Mesenchymal stem cell (in vitro differentiated cells and primary cell): ENCODE data around the gene MPIG6B.
A peak's percentile ranks its signal among the peaks of the same experiment; 100 is the strongest.

Experiments used
- DNase-seq: peaks from one replicate; pipeline ENCODE4 v3.0.0-alpha.2; 2013
- H2AFZ ChIP-seq: one replicate; pipeline ENCODE4 v1.6.1; 2013; ENCODE audit warnings: low read depth, mild to moderate bottlenecking, control low read depth, inconsistent platforms, low read length, moderate library complexity
- H2AK5ac ChIP-seq: 2 replicates; pipeline ENCODE4 v1.6.1; 2013; ENCODE audit warnings: low read length, moderate library complexity, mild to moderate bottlenecking, inconsistent platforms; ENCODE audit not compliant: severe bottlenecking
- H2BK120ac ChIP-seq: one replicate; pipeline ENCODE4 v1.6.1; 2013; ENCODE audit warnings: low read depth, mild to moderate bottlenecking, inconsistent platforms, low read length, moderate library complexity
- H2BK12ac ChIP-seq, 2 experiments: one replicate each; pipeline ENCODE4 v1.6.1; 2013; ENCODE audit warnings: inconsistent platforms in 2 of 2, low read length in 2 of 2, mild to moderate bottlenecking in 2 of 2, moderate library complexity in 2 of 2, control low read depth in 1 of 2
- H2BK15ac ChIP-seq: one replicate; pipeline ENCODE4 v1.6.1; 2013; ENCODE audit warnings: mild to moderate bottlenecking, low read depth, inconsistent platforms; ENCODE audit not compliant: poor library complexity, severe bottlenecking
- H2BK5ac ChIP-seq: 2 replicates; pipeline ENCODE4 v1.6.1; 2013; ENCODE audit warnings: low read depth, mild to moderate bottlenecking, low read length, control low read depth, inconsistent platforms; ENCODE audit not compliant: poor library complexity, severe bottlenecking
- H3K14ac ChIP-seq, 2 experiments: one replicate each; pipeline ENCODE4 v1.6.1; 2013; ENCODE audit warnings: inconsistent platforms in 2 of 2, low read length in 2 of 2, control low read depth in 1 of 2, mild to moderate bottlenecking in 1 of 2, moderate library complexity in 1 of 2
- H3K18ac ChIP-seq, 2 experiments: one replicate each; pipeline ENCODE4 v1.6.1; 2013; ENCODE audit warnings: inconsistent platforms in 2 of 2, low read length in 2 of 2, control low read depth in 1 of 2, low read depth in 1 of 2, mild to moderate bottlenecking in 1 of 2
- H3K23ac ChIP-seq, 2 experiments: one replicate each; pipeline ENCODE4 v1.6.1; 2013; ENCODE audit warnings: inconsistent platforms in 2 of 2, low read length in 2 of 2, mild to moderate bottlenecking in 2 of 2, moderate library complexity in 2 of 2, control low read depth in 1 of 2
- H3K27ac ChIP-seq: 2 replicates; pipeline ENCODE4 v1.5.1; 2013; ENCODE audit warnings: mild to moderate bottlenecking, moderate library complexity, low read length, control low read depth, inconsistent platforms; ENCODE audit not compliant: poor library complexity, severe bottlenecking
- H3K27me3 ChIP-seq, 2 experiments: 2 replicates each; pipeline versions ENCODE4 v1.6.1 to v1.7.0; 2013; ENCODE audit warnings: low read length in 2 of 2, mild to moderate bottlenecking in 2 of 2, moderate library complexity in 2 of 2, control low read depth in 1 of 2, inconsistent platforms in 1 of 2; ENCODE audit not compliant: control insufficient read depth in 1 of 2, insufficient read depth in 1 of 2
- H3K36me3 ChIP-seq, 2 experiments: 2 replicates each; pipeline versions ENCODE4 v1.6.1 to v1.7.0; 2013; ENCODE audit warnings: low read length in 2 of 2, control low read depth in 1 of 2, inconsistent platforms in 1 of 2, low read depth in 1 of 2, mild to moderate bottlenecking in 1 of 2; ENCODE audit not compliant: insufficient read depth in 2 of 2, control insufficient read depth in 1 of 2
- H3K4ac ChIP-seq, 2 experiments: one replicate each; pipeline ENCODE4 v1.6.1; 2013; ENCODE audit warnings: inconsistent platforms in 2 of 2, low read length in 2 of 2, mild to moderate bottlenecking in 2 of 2, moderate library complexity in 2 of 2, control low read depth in 1 of 2, low read depth in 1 of 2
- H3K4me1 ChIP-seq: 2 replicates; pipeline ENCODE4 v1.6.1; 2013; ENCODE audit warnings: low read depth, low read length, control low read depth; ENCODE audit not compliant: control insufficient read depth, insufficient read depth
- H3K4me2 ChIP-seq: 2 replicates; pipeline ENCODE4 v1.6.1; 2013; ENCODE audit warnings: low read length, mild to moderate bottlenecking, inconsistent platforms; ENCODE audit not compliant: poor library complexity, severe bottlenecking
- H3K4me3 ChIP-seq, 2 experiments: 2 replicates each; pipeline versions ENCODE4 v1.5.1 to v1.7.0; 2013; ENCODE audit warnings: low read length in 2 of 2, mild to moderate bottlenecking in 2 of 2, control low read depth in 1 of 2, low read depth in 1 of 2; ENCODE audit not compliant: insufficient read depth in 1 of 2
- H3K79me1 ChIP-seq: replicated peaks from 2 replicates; pipeline ENCODE4 v1.6.1; 2013; ENCODE audit warnings: mild to moderate bottlenecking, control low read depth, low read length, inconsistent platforms; ENCODE audit not compliant: poor library complexity, severe bottlenecking
- H3K9ac ChIP-seq: 2 replicates; pipeline ENCODE4 v1.7.0; 2013; ENCODE audit warnings: mild to moderate bottlenecking, low read length, moderate library complexity
- H3K9me3 ChIP-seq: 2 replicates; pipeline ENCODE4 v1.7.0; 2013; ENCODE audit warnings: mild to moderate bottlenecking, low read length; ENCODE audit not compliant: control insufficient read depth
- H4K8ac ChIP-seq: one replicate; pipeline ENCODE4 v1.6.1; 2013; ENCODE audit warnings: inconsistent platforms, mild to moderate bottlenecking, low read length, moderate library complexity
- H4K91ac ChIP-seq: one replicate; pipeline ENCODE4 v1.6.1; 2013; ENCODE audit warnings: mild to moderate bottlenecking, low read length, inconsistent platforms
- WGBS: methylation state at CpG from one replicate; pipeline ENCODE4 v1.1.7; 2013; ENCODE audit warnings: mixed read lengths; 5-methylcytosine and 5-hydroxymethylcytosine counted together

MPIG6B gene

GRCh38 chr6:31701666-31702404 lies 21.3 kb upstream of the MPIG6B start:
- peak overlapping the region in 1 of 2 experiments; percentile 19 for H3K14ac ChIP-seq
- H3K9me3 ChIP-seq, result no peaks in the 10 kb centered on the region
- no peak overlapping the region for H3K27ac ChIP-seq
- H3K36me3 ChIP-seq, result peaks cover 13 to 20% of the 10 kb centered on the region in 2 experiments
- H3K4ac ChIP-seq, result peak overlapping the region in 1 of 2 experiments; percentile 15
- peaks cover 15% of the 10 kb centered on the region for H3K4me1 ChIP-seq
- H2BK5ac ChIP-seq, result no peak overlapping the region
- H3K23ac ChIP-seq, result no peak overlapping the region
- no peaks in the 10 kb centered on the region for H3K27me3 ChIP-seq
- peak overlapping the region; percentile 70 for H3K4me2 ChIP-seq
- 49% methylated on average over 7 of the region's 7 CpGs for WGBS
- peak overlapping the region; percentile 98 for H3K9ac ChIP-seq
- no peak overlapping the region for H2BK120ac ChIP-seq
- peak overlapping the region; percentile 21 to 97 for H3K4me3 ChIP-seq
- H4K91ac ChIP-seq, result no peak overlapping the region
- H3K18ac ChIP-seq, result peak overlapping the region in 1 of 2 experiments; percentile 41
- peak overlapping the region; percentile 76 for H2BK15ac ChIP-seq
- H2BK12ac ChIP-seq, result no peak overlapping the region
- peaks cover 18% of the 10 kb centered on the region for H3K79me1 ChIP-seq
- peak; percentile 66 for DNase-seq
- no peak overlapping the region for H2AK5ac ChIP-seq
- H4K8ac ChIP-seq, result no peak overlapping the region
- H2AFZ ChIP-seq, result no peak overlapping the region

- Histone ChIP-seq H3K36me3 (peaks cover 11 to 17% of the 10 kb centered on the region in 2 experiments), H4K8ac (no peak overlapping the region), H3K4me3 (peak overlapping the region; percentile 78 to 97), H3K14ac (peak overlapping the region in 1 of 2 experiments; percentile 71), H2AK5ac (no peak overlapping the region), H3K4me1 (peaks cover 15% of the 10 kb centered on the region), H3K27ac (peak overlapping the region; percentile 88), H2BK15ac (no peak overlapping the region), H2BK12ac (no peak overlapping the region), H3K4ac (peak overlapping the region; percentile 1 to 96), H2BK120ac (no peak overlapping the region), H3K79me1 (peaks cover 18% of the 10 kb centered on the region), H4K91ac (no peak overlapping the region), H2BK5ac (no peak overlapping the region), H2AFZ (peak overlapping the region; percentile 62), H3K18ac (peak overlapping the region; percentile 17 to 94), H3K4me2 (peak overlapping the region; percentile 70), H3K23ac (no peak overlapping the region), H3K27me3 (no peaks in the 10 kb centered on the region), H3K9me3 (no peaks in the 10 kb centered on the region), H3K9ac (peak overlapping the region; percentile 98)
- no peak for DNase-seq
- WGBS, result 6% methylated on average over 8 of the region's 10 CpGs
Observed at GRCh38 chr6:31702405-31702818, 20.8 kb upstream of the MPIG6B start.

- H3K4me1 ChIP-seq, result peaks cover 15% of the 10 kb centered on the region
Observed at GRCh38 chr6:31702819-31703716, 20.1 kb upstream of the MPIG6B start, which contains the start of gene ABHD16A. TSS of gene ABHD16A (minus strand) at chr6:31703324. CDS start at chr6:31703281, 43 bp downstream.

More at GRCh38 chr6:31702819-31703716, 20.1 kb upstream of the MPIG6B start, which contains the start of gene ABHD16A:
- H3K9me3 ChIP-seq, result no peaks in the 10 kb centered on the region
- H2AK5ac ChIP-seq, result peak within 1 kb of the TSS; percentile 82
- peak within 1 kb of the TSS; percentile 88 for H3K27ac ChIP-seq
- H3K4me3 ChIP-seq, result peak within 1 kb of the TSS; percentile 78 to 97
- H3K9ac ChIP-seq, result peak within 1 kb of the TSS; percentile 98
- peak within 1 kb of the TSS; percentile 76 for H2BK15ac ChIP-seq
- H3K36me3 ChIP-seq, result peaks cover 11 to 17% of the 10 kb centered on the region in 2 experiments
- peaks cover 15% of the 10 kb centered on the region for H3K79me1 ChIP-seq
- peak; percentile 98 for DNase-seq
- H3K14ac ChIP-seq, result peak within 1 kb of the TSS in 1 of 2 experiments; percentile 71
- peak within 1 kb of the TSS in 1 of 2 experiments; percentile 64 for H3K23ac ChIP-seq
- H4K91ac ChIP-seq, result no peak within 1 kb of the TSS
- peak within 1 kb of the TSS; percentile 78 for H2BK5ac ChIP-seq
- H3K4ac ChIP-seq, result peak within 1 kb of the TSS; percentile 58 to 96
- H2AFZ ChIP-seq, result peak within 1 kb of the TSS; percentile 78
- no peaks in the 10 kb centered on the region for H3K27me3 ChIP-seq
- H3K4me2 ChIP-seq, result peak within 1 kb of the TSS; percentile 70
- 4% methylated on average over 54 of the region's 54 CpGs for WGBS
- no peak within 1 kb of the TSS for H2BK120ac ChIP-seq
- H2BK12ac ChIP-seq, result peak within 1 kb of the TSS in 1 of 2 experiments; percentile 44
- H4K8ac ChIP-seq, result peak within 1 kb of the TSS; percentile 80
- peak within 1 kb of the TSS; percentile 17 to 94 for H3K18ac ChIP-seq
